K562 (cell line): ENCODE data around the gene ZNF236.

Source experiments
- MXI1 ChIP-seq: IDR thresholded peaks from 2 replicates; pipeline ENCODE4 v1.6.1; 2011; ENCODE audit warnings: low read depth, mild to moderate bottlenecking, improper control_type of control experiment, low read length
- MYC ChIP-seq, 2 experiments: fragments of 250-450 bp in 1 of 2; sonication (Bioruptor Pico) in 1 of 2; IDR thresholded peaks; 2 replicates each; pipeline versions ENCODE4 v1.5.1 to v1.6.1; 2012 to 2021; ENCODE audit warnings: low read depth in 2 of 2, borderline replicate concordance in 1 of 2, improper control_type of control experiment in 1 of 2, low read length in 1 of 2, mild to moderate bottlenecking in 1 of 2, moderate library complexity in 1 of 2
- PHF8 ChIP-seq: fragments of 200-600 bp; sonication (generic); IDR thresholded peaks from 2 replicates; pipeline ENCODE4 v1.6.1; 2012; ENCODE audit warnings: mixed run types, mild to moderate bottlenecking, inconsistent platforms, low read length, moderate library complexity, borderline replicate concordance
- POLR2AphosphoS5 ChIP-seq: IDR thresholded peaks from 2 replicates; pipeline ENCODE4 v1.6.1; 2011; ENCODE audit warnings: mild to moderate bottlenecking, low read depth, low read length, moderate library complexity; ENCODE audit not compliant: control insufficient read depth, insufficient read depth
- PTRF ChIP-seq: fragments of 450-650 bp; IDR thresholded peaks from 2 replicates; pipeline ENCODE4 v1.6.1; 2016; ENCODE audit warnings: mild to moderate bottlenecking, missing genetic modification characterization, missing compliant biosample characterization
- ZNF75A ChIP-seq: fragments of 450-650 bp; formaldehyde crosslinking; IDR thresholded peaks from 2 replicates; pipeline ENCODE4 v1.4.0; 2020; ENCODE audit warnings: mild to moderate bottlenecking
- TF ChIP-seq, protein P1 (sequence below): IDR thresholded peaks from 3 replicates; pipeline ENCODE4 v1.6.1; 2011; ENCODE audit warnings: borderline replicate concordance, mild to moderate bottlenecking; ENCODE audit not compliant: insufficient read length, insufficient read depth

DNA sequence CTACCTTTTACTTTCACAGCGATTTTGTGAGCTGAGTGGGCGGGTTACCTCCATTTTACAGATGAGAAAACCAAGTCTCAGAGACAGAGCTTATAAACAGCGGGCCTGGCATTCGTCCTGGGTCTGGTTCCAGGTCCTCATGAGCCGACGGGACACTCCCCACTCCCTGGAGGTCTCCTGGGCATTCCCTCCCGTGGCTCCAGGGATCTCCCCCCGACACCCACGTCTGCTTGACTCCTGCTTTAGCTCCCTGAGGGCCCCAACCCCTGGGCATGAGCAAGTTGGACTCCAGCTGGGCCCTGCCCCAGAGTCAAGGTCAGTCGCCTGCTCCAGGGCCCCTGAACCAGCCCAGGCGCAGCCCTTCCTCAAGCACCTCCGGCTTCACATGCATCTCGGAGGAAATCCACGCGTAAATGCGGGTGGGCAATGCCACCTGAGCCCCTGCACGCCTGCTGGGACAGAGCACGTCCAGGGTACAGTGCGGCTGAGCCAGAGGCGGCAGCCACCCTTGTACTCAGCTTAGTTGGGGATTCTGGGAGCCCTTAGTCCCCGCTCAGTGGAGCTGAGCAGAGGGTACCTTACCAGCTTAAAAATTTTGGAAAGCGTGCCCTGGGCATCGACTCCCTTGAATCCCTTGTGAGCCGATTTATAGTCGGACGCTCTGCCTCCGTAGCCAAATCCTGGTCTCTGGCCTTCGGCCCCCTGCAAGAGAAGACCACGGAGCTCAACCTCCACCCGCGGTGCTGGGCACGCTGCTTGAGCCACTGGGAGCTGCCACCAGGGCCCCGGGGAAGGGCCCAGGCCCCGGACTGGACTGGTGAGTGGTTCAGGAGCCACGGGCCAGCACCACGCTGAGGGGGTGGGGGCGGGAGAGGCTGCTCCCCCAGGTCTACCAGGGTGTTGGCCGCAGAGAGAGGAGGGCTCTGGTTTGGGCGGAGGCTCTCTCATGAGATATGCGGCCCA is 162.1 kb downstream of the ZNF236 start:
- no peak for TF ChIP-seq PTRF
- TF ChIP-seq POLR2AphosphoS5, result no peak
- no peak for TF ChIP-seq PHF8
- TF ChIP-seq ZNF75A (CRISPR knock-in tag), result no peak
- TF ChIP-seq, protein P1, sequence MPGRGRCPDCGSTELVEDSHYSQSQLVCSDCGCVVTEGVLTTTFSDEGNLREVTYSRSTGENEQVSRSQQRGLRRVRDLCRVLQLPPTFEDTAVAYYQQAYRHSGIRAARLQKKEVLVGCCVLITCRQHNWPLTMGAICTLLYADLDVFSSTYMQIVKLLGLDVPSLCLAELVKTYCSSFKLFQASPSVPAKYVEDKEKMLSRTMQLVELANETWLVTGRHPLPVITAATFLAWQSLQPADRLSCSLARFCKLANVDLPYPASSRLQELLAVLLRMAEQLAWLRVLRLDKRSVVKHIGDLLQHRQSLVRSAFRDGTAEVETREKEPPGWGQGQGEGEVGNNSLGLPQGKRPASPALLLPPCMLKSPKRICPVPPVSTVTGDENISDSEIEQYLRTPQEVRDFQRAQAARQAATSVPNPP, result no peak
- no peak for TF ChIP-seq MXI1
- no peak for TF ChIP-seq MYC (IDR thresholded peaks at IDR 0.05; ENCODE audit: low read depth, low read length)
- no peak for TF ChIP-seq MYC (CRISPR knock-in tag; IDR thresholded peaks at IDR 0.05; ENCODE audit: borderline replicate concordance, low read depth)
